Measurements from ENCODE around the gene PAK5. TPM values are rescaled to one million over a fixed set of nuclear protein-coding genes. Genes with fewer than 3 reads are reported as not detected.

The PAK5 gene
- polyA plus RNA-seq, 3 donors: 0.32 to 0.45 (median 0.42) TPM

- DNase-seq (ENCODE audit: extremely low read depth in 1 of 11, low read depth in 9 of 11, low spot score in 4 of 11): no peak
Measured at GRCh38 chr20:9490631-9491030, 348.2 kb downstream of the PAK5 start.

GRCh38 chr20:9490161-9490560 is 348.7 kb downstream of the PAK5 start:
- DNase-seq (ENCODE audit: extremely low read depth in 1 of 11, low read depth in 9 of 11, low spot score in 4 of 11): no peak

- DNase-seq (ENCODE audit: extremely low read depth in 1 of 11, low read depth in 9 of 11, low spot score in 4 of 11): no peak
Measured at GRCh38 chr20:9488063-9488462, 350.8 kb downstream of the PAK5 start.

Other genes with a start within 250 kb of the PAK5 start
- gene ANKEF1, start 195.9 kb upstream of the PAK5 start, polyA plus RNA-seq (ENCODE audit: insufficient read length in 3 of 3): 10 to 100 TPM in 1 of 3 donors, 1 to 10 TPM in 2; 7.2 to 10.2 (median 7.3) TPM